ENCODE measurements around the gene STK24. TPM values are rescaled to one million over a fixed set of nuclear protein-coding genes. Genes with fewer than 3 reads are reported as not detected.

STK24 gene
- total and polyA plus RNA-seq, 2 of the 8 experiments (the other 6 are each of a cell fraction or from before 2014, with no cell fraction given), result 62.8 to 143 TPM

DNA sequence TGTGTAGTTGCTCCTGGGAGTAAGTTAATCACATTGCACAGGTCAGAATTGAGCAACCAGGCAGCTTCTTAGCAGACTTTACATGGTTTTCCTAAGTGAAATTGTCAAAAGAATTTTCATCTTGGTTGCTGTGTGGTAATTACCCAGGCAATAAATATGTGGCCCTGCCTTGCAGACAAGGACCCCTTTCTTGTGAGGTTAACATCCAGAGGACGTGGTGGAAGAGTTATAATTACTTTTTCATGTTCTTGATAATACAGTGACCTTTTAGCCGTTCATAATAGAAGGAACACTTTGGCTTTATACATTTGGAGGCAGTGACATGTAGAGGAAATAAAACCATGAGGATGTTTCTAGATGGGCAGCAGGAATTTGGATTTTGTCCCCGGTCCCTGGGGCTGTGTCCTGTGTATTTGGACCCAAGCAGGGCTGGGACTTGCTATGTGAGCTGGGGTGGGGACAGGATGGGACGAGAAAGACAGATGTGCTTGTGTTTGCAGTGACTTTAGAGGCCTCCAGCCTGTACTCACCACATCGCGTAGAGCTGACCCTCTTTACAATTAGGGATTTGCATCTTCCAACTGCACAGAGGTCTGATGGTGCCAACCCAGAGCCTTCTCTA, 156.2 kb downstream of the STK24 start (continued):
- TF ChIP-seq, protein P1, sequence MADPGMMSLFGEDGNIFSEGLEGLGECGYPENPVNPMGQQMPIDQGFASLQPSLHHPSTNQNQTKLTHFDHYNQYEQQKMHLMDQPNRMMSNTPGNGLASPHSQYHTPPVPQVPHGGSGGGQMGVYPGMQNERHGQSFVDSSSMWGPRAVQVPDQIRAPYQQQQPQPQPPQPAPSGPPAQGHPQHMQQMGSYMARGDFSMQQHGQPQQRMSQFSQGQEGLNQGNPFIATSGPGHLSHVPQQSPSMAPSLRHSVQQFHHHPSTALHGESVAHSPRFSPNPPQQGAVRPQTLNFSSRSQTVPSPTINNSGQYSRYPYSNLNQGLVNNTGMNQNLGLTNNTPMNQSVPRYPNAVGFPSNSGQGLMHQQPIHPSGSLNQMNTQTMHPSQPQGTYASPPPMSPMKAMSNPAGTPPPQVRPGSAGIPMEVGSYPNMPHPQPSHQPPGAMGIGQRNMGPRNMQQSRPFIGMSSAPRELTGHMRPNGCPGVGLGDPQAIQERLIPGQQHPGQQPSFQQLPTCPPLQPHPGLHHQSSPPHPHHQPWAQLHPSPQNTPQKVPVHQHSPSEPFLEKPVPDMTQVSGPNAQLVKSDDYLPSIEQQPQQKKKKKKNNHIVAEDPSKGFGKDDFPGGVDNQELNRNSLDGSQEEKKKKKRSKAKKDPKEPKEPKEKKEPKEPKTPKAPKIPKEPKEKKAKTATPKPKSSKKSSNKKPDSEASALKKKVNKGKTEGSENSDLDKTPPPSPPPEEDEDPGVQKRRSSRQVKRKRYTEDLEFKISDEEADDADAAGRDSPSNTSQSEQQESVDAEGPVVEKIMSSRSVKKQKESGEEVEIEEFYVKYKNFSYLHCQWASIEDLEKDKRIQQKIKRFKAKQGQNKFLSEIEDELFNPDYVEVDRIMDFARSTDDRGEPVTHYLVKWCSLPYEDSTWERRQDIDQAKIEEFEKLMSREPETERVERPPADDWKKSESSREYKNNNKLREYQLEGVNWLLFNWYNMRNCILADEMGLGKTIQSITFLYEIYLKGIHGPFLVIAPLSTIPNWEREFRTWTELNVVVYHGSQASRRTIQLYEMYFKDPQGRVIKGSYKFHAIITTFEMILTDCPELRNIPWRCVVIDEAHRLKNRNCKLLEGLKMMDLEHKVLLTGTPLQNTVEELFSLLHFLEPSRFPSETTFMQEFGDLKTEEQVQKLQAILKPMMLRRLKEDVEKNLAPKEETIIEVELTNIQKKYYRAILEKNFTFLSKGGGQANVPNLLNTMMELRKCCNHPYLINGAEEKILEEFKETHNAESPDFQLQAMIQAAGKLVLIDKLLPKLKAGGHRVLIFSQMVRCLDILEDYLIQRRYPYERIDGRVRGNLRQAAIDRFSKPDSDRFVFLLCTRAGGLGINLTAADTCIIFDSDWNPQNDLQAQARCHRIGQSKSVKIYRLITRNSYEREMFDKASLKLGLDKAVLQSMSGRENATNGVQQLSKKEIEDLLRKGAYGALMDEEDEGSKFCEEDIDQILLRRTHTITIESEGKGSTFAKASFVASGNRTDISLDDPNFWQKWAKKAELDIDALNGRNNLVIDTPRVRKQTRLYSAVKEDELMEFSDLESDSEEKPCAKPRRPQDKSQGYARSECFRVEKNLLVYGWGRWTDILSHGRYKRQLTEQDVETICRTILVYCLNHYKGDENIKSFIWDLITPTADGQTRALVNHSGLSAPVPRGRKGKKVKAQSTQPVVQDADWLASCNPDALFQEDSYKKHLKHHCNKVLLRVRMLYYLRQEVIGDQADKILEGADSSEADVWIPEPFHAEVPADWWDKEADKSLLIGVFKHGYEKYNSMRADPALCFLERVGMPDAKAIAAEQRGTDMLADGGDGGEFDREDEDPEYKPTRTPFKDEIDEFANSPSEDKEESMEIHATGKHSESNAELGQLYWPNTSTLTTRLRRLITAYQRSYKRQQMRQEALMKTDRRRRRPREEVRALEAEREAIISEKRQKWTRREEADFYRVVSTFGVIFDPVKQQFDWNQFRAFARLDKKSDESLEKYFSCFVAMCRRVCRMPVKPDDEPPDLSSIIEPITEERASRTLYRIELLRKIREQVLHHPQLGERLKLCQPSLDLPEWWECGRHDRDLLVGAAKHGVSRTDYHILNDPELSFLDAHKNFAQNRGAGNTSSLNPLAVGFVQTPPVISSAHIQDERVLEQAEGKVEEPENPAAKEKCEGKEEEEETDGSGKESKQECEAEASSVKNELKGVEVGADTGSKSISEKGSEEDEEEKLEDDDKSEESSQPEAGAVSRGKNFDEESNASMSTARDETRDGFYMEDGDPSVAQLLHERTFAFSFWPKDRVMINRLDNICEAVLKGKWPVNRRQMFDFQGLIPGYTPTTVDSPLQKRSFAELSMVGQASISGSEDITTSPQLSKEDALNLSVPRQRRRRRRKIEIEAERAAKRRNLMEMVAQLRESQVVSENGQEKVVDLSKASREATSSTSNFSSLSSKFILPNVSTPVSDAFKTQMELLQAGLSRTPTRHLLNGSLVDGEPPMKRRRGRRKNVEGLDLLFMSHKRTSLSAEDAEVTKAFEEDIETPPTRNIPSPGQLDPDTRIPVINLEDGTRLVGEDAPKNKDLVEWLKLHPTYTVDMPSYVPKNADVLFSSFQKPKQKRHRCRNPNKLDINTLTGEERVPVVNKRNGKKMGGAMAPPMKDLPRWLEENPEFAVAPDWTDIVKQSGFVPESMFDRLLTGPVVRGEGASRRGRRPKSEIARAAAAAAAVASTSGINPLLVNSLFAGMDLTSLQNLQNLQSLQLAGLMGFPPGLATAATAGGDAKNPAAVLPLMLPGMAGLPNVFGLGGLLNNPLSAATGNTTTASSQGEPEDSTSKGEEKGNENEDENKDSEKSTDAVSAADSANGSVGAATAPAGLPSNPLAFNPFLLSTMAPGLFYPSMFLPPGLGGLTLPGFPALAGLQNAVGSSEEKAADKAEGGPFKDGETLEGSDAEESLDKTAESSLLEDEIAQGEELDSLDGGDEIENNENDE (IDR thresholded peaks at IDR 0.05; ENCODE audit: insufficient replicate concordance, low read length), result no peak
- TF ChIP-seq MAFK (IDR thresholded peaks at IDR 0.05; ENCODE audit: low read depth, low read length) (no peak), GTF2F1 (IDR thresholded peaks at IDR 0.05; ENCODE audit: borderline replicate concordance, low read depth, low read length) (no peak), SUZ12 (IDR thresholded peaks at IDR 0.05; ENCODE audit: low read length) (no peak), KDM5A (IDR thresholded peaks at IDR 0.05; ENCODE audit: low read length) (no peak)
- TF ChIP-seq, protein P2, sequence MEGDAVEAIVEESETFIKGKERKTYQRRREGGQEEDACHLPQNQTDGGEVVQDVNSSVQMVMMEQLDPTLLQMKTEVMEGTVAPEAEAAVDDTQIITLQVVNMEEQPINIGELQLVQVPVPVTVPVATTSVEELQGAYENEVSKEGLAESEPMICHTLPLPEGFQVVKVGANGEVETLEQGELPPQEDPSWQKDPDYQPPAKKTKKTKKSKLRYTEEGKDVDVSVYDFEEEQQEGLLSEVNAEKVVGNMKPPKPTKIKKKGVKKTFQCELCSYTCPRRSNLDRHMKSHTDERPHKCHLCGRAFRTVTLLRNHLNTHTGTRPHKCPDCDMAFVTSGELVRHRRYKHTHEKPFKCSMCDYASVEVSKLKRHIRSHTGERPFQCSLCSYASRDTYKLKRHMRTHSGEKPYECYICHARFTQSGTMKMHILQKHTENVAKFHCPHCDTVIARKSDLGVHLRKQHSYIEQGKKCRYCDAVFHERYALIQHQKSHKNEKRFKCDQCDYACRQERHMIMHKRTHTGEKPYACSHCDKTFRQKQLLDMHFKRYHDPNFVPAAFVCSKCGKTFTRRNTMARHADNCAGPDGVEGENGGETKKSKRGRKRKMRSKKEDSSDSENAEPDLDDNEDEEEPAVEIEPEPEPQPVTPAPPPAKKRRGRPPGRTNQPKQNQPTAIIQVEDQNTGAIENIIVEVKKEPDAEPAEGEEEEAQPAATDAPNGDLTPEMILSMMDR (IDR thresholded peaks at IDR 0.05; ENCODE audit: control extremely low read depth in 1 of 3, insufficient read depth in 1 of 3, low read depth in 1 of 3, low read length in 3 of 3), result no peak
